A673 (cell line): ENCODE data around the gene CAMK2G. TPM values are rescaled to one million over a fixed set of nuclear protein-coding genes. Genes with fewer than 3 reads are reported as not detected.

Experiments used
- BruUV-seq: library from RNA; stranded (reverse); fragments of 400-500 nt; replicated peaks from 2 replicates; lab custom pipeline; 2021; lab: Mats Ljungman, UMichigan
- CTCF ChIA-PET: fragments of 300-600 bp; sonication (Branson Sonifier 250); formaldehyde crosslinking; loops from one replicate; lab custom pipeline; 2022; ENCODE audit warnings: antibody characterized with exemption; lab: Charles Lee
- POLR2A ChIA-PET: fragments of 300-600 bp; sonication (Branson Sonifier 250); formaldehyde crosslinking; loops from one replicate; lab custom pipeline; 2022; ENCODE audit warnings: antibody characterized with exemption; ENCODE audit not compliant: low non-redundant PET; lab: Charles Lee
- DNase-seq: peaks from one replicate; pipeline ENCODE4 v3.0.0-alpha.2; 2015; ENCODE audit warnings: low spot score
- H3K27ac ChIP-seq: fragments of 200-600 bp; sonication (generic); 2 replicates; pipeline ENCODE4 v1.5.1; 2016; ENCODE audit warnings: mixed run types, low read depth, mild to moderate bottlenecking, mixed read lengths, antibody characterized with exemption, low read length; ENCODE audit not compliant: poor library complexity, severe bottlenecking
- H3K27me3 ChIP-seq: fragments of 200-600 bp; sonication (generic); replicated peaks from 2 replicates; pipeline ENCODE4 v1.6.1; 2017; ENCODE audit warnings: mixed run types, low read depth, mild to moderate bottlenecking, mixed read lengths, antibody characterized with exemption, low read length; ENCODE audit not compliant: insufficient read depth, poor library complexity
- H3K36me3 ChIP-seq: fragments of 200-600 bp; sonication (generic); 2 replicates; pipeline ENCODE4 v1.6.1; 2016; ENCODE audit warnings: mixed run types, mild to moderate bottlenecking, mixed read lengths, antibody characterized with exemption, low read length; ENCODE audit not compliant: insufficient read depth, poor library complexity, severe bottlenecking
- H3K4me1 ChIP-seq: fragments of 200-600 bp; sonication (generic); 2 replicates; pipeline ENCODE4 v1.6.1; 2017; ENCODE audit warnings: mixed run types, mild to moderate bottlenecking, mixed read lengths, antibody characterized with exemption, low read length; ENCODE audit not compliant: insufficient read depth, poor library complexity, severe bottlenecking
- H3K4me3 ChIP-seq: fragments of 200-600 bp; sonication (generic); 2 replicates; pipeline ENCODE4 v1.5.1; 2016; ENCODE audit warnings: low read depth, mixed run types, mild to moderate bottlenecking, mixed read lengths, low read length; ENCODE audit not compliant: poor library complexity, severe bottlenecking
- H3K9me3 ChIP-seq: fragments of 200-600 bp; sonication (generic); 2 replicates; pipeline ENCODE4 v1.6.1; 2016; ENCODE audit warnings: mixed run types, low read depth, mild to moderate bottlenecking, mixed read lengths, antibody characterized with exemption, low read length; ENCODE audit not compliant: poor library complexity, severe bottlenecking
- CTCF ChIP-seq: fragments of 300-800, 200-600 bp; sonication (generic); conservative IDR thresholded peaks from 2 replicates; pipeline ENCODE4 v1.5.1; 2017; ENCODE audit warnings: low read depth, mild to moderate bottlenecking, antibody characterized with exemption, low read length, moderate library complexity, mixed read lengths
- EZH2 ChIP-seq: fragments of 200-600 bp; sonication (generic); IDR thresholded peaks from 2 replicates; pipeline ENCODE4 v1.6.1; 2017; ENCODE audit warnings: borderline replicate concordance, low read depth, mild to moderate bottlenecking, mixed read lengths, antibody characterized with exemption, low read length; ENCODE audit not compliant: poor library complexity, severe bottlenecking
- intact Hi-C: fragments of 100-400 bp; cut with micrococcal nuclease; formaldehyde crosslinking; loops from one replicate; pipeline ENCODE4 v1.10.0; 2022; ENCODE audit not compliant: unreplicated experiment
- total RNA-seq: library from RNA; stranded (reverse); gene quantifications from 2 replicates; pipeline ENCODE4 v1.2.3, GENCODE V29; 2021

The CAMK2G gene
- total RNA-seq, 1 experiment from 2014 or later: 32.7 TPM

GRCh38 chr10:73785721-73786511 lies 88.4 kb downstream of the CAMK2G start:
- Histone ChIP-seq H3K4me3 (peak overlapping the region; percentile 98), H3K27ac (peak overlapping the region; percentile 66), H3K9me3 (no peaks in the 10 kb centered on the region), H3K36me3 (peaks cover 16% of the 10 kb centered on the region), H3K4me1 (peaks cover 5% of the 10 kb centered on the region), H3K27me3 (no peaks in the 10 kb centered on the region)
- BruUV-seq: no TSS peak
- intact Hi-C loops: loop anchor here (1.0 kb wide), 1 partner anchor 24 kb away; no protein-coding TSS in a partner anchor
- POLR2A ChIA-PET: no interaction called here
- CTCF ChIA-PET: no interaction called here
- TF ChIP-seq EZH2 (no peak), CTCF (no peak)
- peak; percentile 19 for DNase-seq

GRCh38 chr10:73785211-73785720 lies 89.1 kb downstream of the CAMK2G start, which contains the start of gene ZSWIM8:
Gene ZSWIM8 (plus strand): TSS chr10:73785606. CDS start chr10:73785879, 273 bp downstream.
- no peaks in the 10 kb centered on the region for H3K27me3 ChIP-seq
- no TSS peak for BruUV-seq
- intact Hi-C loops: loop anchor here (1.0 kb wide), 1 partner anchor 25 kb away; no protein-coding TSS in a partner anchor
- H3K4me1 ChIP-seq: peaks cover 12% of the 10 kb centered on the region
- ChIA-PET POLR2A (no interaction called here), CTCF (no interaction called here)
- H3K27ac ChIP-seq: peak within 1 kb of the TSS; percentile 66
- peak; percentile 97 for DNase-seq
- peaks cover 10% of the 10 kb centered on the region for H3K36me3 ChIP-seq
- H3K9me3 ChIP-seq: no peaks in the 10 kb centered on the region
- TF ChIP-seq EZH2 (no peak), CTCF (no peak)
- peak within 1 kb of the TSS; percentile 98 for H3K4me3 ChIP-seq

GRCh38 chr10:73782749-73783085 lies 91.6 kb downstream of the CAMK2G start:
- no peaks in the 10 kb centered on the region for H3K27me3 ChIP-seq
- H3K36me3 ChIP-seq: peaks cover 13% of the 10 kb centered on the region
- no peak for TF ChIP-seq CTCF
- TF ChIP-seq EZH2: no peak
- intact Hi-C loops: no loop called here
- H3K4me1 ChIP-seq: peaks cover 13% of the 10 kb centered on the region
- BruUV-seq: TSS peak; percentile 56
- H3K27ac ChIP-seq: peak overlapping the region; percentile 93
- ChIA-PET POLR2A (no interaction called here), CTCF (no interaction called here)
- H3K9me3 ChIP-seq: no peaks in the 10 kb centered on the region
- peak overlapping the region; percentile 87 for H3K4me3 ChIP-seq
- no peak for DNase-seq
